Measurements from ENCODE around the gene CD40LG.

The CD40LG gene

DNA sequence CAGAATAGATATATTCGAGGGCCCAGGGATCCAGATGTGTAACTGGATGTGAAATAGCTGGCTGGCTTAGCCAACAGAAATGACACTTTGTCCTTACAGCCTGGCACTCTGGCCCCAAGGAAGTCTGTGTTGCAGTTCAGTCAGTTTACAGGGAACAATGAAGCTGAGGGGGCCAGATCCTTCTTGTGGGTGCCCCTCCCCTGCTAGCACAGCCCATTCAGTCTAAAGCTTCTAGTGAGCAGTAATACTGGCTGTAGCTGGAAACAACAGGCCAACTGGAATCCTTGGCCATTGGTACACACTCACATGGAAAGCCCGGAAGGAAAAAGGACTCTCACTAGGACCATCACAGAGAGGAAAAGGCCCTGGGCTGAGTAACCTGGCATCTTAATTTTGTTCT lies 22.7 kb upstream of the CD40LG start:
- no peak overlapping the region for H3K4me3 ChIP-seq (ENCODE audit: low read depth, low read length)
- TF ChIP-seq, protein P1, sequence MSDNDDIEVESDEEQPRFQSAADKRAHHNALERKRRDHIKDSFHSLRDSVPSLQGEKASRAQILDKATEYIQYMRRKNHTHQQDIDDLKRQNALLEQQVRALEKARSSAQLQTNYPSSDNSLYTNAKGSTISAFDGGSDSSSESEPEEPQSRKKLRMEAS (IDR thresholded peaks at IDR 0.05; ENCODE audit: low read depth, low read length): no peak
- TF ChIP-seq MYC (IDR thresholded peaks at IDR 0.05; ENCODE audit: low read depth, low read length) (no peak), POLR2A (IDR thresholded peaks at IDR 0.05; ENCODE audit: extremely low read depth, insufficient read length) (no peak)
- TF ChIP-seq, protein P2, sequence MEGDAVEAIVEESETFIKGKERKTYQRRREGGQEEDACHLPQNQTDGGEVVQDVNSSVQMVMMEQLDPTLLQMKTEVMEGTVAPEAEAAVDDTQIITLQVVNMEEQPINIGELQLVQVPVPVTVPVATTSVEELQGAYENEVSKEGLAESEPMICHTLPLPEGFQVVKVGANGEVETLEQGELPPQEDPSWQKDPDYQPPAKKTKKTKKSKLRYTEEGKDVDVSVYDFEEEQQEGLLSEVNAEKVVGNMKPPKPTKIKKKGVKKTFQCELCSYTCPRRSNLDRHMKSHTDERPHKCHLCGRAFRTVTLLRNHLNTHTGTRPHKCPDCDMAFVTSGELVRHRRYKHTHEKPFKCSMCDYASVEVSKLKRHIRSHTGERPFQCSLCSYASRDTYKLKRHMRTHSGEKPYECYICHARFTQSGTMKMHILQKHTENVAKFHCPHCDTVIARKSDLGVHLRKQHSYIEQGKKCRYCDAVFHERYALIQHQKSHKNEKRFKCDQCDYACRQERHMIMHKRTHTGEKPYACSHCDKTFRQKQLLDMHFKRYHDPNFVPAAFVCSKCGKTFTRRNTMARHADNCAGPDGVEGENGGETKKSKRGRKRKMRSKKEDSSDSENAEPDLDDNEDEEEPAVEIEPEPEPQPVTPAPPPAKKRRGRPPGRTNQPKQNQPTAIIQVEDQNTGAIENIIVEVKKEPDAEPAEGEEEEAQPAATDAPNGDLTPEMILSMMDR (IDR thresholded peaks at IDR 0.05; ENCODE audit: low read depth, low read length): no peak
- no peak for DNase-seq (ENCODE audit: low read depth)

DNA sequence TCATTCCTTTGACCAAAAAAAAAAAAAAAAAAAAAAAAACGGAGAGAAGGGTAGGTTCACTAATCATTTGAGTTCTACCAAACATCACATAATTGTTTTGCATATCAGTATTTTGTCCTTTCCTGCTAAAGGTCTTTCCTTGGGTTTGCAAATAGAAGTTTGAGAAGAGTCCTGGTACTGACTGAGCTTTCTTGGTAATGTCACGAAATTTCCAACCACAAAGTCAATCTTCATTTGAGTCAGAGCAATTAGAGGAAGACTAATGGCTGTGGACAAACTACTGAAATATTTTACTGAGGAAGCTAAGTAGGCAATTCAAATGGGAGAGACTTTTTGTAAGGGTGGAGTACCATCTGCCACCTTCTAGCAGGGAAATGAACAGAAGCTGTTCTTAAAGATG lies 21.7 kb upstream of the CD40LG start:
- no peak for DNase-seq (ENCODE audit: low read depth)
- TF ChIP-seq POLR2A (IDR thresholded peaks at IDR 0.05; ENCODE audit: extremely low read depth, insufficient read length) (no peak), MYC (IDR thresholded peaks at IDR 0.05; ENCODE audit: low read depth, low read length) (no peak)
- TF ChIP-seq, protein P1 (IDR thresholded peaks at IDR 0.05; ENCODE audit: low read depth, low read length): no peak
- TF ChIP-seq, protein P2 (IDR thresholded peaks at IDR 0.05; ENCODE audit: low read depth, low read length): no peak
- no peak overlapping the region for H3K4me3 ChIP-seq (ENCODE audit: low read depth, low read length)

DNA sequence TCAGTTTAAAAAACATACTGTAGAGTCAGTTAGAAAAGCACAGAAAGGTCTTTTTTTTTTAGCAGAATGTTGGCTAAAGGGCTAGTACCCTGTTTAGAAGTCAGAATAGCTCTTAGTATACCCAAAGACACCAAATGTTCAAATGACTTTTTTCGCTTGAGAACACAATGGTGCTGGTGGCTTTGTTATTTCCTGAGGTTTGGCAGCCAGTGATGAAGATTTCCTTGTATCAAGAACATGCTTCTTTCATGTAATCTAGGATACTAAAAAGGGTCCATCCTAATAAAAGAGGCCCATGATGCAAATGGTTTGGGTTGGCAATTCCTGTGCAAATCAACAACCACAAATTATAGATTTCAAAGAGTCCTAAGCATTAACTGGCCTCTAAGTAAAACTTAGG lies 21.1 kb upstream of the CD40LG start:
- no peak for DNase-seq (ENCODE audit: low read depth)
- H3K4me3 ChIP-seq (ENCODE audit: low read depth, low read length): no peak overlapping the region
- TF ChIP-seq POLR2A (IDR thresholded peaks at IDR 0.05; ENCODE audit: extremely low read depth, insufficient read length) (no peak), MYC (IDR thresholded peaks at IDR 0.05; ENCODE audit: low read depth, low read length) (no peak)
- TF ChIP-seq, protein P1 (IDR thresholded peaks at IDR 0.05; ENCODE audit: low read depth, low read length): no peak
- TF ChIP-seq, protein P2 (IDR thresholded peaks at IDR 0.05; ENCODE audit: low read depth, low read length): no peak

DNA sequence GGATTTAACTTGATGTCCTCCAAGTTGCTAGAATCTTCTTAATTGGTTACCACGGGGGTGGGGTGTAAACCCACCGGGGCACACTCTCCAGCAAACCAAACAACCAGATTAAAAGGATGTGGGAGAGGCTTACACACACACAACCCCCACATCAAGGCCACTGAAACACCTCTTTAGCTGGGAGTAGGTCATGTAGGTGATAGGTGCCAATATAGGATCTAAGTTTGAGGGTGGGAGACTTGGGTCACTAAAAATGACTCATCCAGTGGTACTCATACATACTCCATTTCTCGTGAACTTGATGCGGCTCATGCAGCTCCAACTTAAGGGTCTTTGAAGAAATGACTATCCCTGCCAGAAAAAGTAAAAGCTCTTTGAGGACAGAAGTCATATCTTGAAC lies 20.5 kb upstream of the CD40LG start:
- TF ChIP-seq MYC (IDR thresholded peaks at IDR 0.05; ENCODE audit: low read depth, low read length) (no peak), POLR2A (IDR thresholded peaks at IDR 0.05; ENCODE audit: extremely low read depth, insufficient read length) (no peak)
- TF ChIP-seq, protein P1 (IDR thresholded peaks at IDR 0.05; ENCODE audit: low read depth, low read length): no peak
- TF ChIP-seq, protein P2 (IDR thresholded peaks at IDR 0.05; ENCODE audit: low read depth, low read length): no peak
- no peak overlapping the region for H3K4me3 ChIP-seq (ENCODE audit: low read depth, low read length)
- no peak for DNase-seq (ENCODE audit: low read depth)

GRCh38 chrX:136629084-136629750 lies 18.7 kb upstream of the CD40LG start:
- no peak overlapping the region for H3K4me3 ChIP-seq (ENCODE audit: low read depth, low read length)
- DNase-seq (ENCODE audit: low read depth): no peak
- no peak for TF ChIP-seq MYC (IDR thresholded peaks at IDR 0.05; ENCODE audit: low read depth, low read length)
- TF ChIP-seq, protein P2 (IDR thresholded peaks at IDR 0.05; ENCODE audit: low read depth, low read length): no peak
- no peak for TF ChIP-seq POLR2A (IDR thresholded peaks at IDR 0.05; ENCODE audit: extremely low read depth, insufficient read length)
- TF ChIP-seq, protein P1 (IDR thresholded peaks at IDR 0.05; ENCODE audit: low read depth, low read length): no peak
